ENCODE measurements around the gene TEX29.
A peak's percentile ranks its signal among the peaks of the same experiment; 100 is the strongest.

Gene TEX29

DNA sequence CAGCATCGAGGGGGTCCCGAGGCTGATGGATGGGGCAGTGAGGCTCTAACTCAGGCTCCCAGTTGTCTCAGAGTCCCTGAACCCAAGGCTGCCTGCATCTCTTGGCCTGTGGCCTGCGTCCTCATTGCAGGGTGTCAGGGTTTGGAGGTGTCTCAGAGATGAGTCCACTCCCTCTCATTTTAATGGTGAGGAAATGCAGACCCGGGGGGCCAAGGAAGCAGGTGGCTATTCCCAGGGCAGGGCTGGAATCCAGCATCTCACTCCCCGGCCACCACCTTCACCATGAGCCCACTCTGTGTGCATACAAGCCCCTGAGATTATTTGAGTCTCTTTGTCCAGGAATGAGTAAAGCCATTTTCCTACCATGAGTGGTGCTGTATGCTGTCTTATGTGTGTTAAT lies 21.4 kb downstream of the TEX29 start:
- no peak for DNase-seq (ENCODE audit: low read depth)

DNA sequence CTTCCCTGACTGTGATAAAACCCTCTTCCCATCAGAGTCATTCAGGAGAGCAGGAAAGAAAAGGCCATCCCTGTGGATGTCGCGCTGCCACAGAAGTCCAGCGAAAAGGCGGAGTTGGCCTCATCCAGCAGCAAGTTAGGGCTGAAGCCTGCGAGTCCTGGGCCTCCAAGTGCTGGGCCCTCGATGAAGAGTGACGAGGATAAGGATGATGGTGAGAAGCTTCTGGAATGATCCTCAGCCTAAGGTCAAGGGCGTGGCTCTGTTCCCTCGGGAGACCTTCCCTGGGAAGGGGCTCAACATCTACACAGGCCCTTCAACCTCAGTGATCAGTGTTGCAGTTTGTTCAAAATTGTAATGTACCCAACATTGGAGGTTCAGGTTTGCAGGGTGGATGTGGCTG lies 22.3 kb downstream of the TEX29 start:
- no peak for DNase-seq (ENCODE audit: low read depth)

DNA sequence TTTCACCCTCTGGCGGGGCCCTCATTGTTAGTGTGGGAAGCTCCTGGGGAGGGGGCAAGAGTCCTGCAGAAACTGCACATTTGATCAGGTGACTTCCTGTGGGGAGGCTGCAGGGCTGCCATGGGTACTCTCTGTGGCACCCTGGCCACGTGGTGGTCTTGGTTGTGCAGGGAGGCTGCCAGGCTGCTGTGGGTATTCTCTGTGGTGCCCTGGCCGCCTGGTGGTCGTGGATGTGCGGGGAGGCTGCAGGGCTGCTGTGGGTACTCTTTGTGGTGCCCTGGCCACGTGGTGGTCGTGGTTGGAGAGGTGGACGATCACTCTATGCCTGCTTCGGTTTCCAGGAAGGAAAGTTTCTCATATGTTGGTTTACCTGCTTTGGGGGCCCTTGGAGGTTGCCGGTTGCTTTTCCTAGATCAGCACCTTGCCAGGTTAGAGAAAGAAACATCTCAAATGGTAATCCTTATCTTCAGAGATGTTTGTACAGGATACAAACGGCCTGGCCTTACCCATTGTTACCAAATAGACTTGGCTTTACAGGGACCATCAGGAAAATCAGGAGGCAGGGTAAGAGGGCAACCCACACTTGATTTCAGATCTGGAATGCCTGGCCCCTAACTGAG lies 22.9 kb downstream of the TEX29 start:
- no peak for DNase-seq (ENCODE audit: low read depth)

DNA sequence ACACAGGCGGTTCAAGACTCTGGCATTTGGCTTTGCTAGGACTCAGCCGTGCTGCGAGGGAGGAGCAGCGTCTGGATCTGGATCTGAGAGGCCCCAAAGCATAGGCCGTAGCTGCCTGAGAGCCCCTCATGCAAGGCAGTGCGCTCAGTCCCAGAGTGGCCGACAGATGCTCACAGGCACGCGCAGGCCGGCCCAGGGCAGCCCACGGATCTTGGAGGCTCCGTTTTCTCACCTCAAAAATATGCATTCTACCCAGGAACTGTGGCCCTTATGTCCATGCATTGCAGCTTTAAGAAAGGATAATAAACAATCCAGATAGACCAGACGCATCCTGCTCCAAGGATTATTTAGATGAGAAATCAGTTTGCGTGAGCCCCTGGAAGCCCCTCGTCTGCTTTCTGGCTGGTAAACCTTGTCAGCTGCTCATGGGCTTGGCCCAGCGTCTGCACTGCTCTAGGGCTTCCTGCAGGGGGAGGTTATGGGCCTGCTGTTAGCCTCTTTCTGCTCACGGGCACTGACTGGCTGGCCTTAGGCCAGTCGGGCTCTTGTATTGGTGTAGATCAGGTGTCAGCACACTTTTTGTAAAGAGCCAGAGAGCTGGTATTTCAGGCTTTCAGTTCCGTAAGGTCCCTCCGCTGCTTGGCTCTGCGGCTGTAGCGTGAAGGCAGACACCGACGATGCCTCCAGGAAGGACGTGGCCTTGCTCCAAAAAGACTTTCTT lies 24.2 kb downstream of the TEX29 start:
- peak; percentile 20 for DNase-seq (ENCODE audit: low read depth)

DNA sequence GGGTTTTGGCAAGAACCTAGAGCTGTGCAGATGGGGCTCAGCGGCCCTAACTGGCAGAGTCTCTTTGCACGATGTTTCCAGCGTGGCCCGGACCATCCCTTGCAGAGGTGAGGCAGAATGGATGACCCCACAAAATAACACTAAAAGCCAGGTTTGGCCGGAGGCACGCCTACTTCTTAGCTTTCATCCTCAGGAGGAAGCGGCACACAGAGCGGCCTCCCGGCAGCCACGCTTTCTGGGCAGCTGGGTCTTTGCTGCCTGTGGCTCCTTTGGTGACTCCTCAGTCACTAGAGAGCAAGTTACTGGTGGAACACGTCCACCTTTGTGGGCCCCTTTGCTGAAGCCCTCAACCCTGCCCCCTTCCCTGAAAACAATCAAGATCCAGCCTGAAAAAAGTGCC lies 25.2 kb downstream of the TEX29 start:
- no peak for DNase-seq (ENCODE audit: low read depth)

DNA sequence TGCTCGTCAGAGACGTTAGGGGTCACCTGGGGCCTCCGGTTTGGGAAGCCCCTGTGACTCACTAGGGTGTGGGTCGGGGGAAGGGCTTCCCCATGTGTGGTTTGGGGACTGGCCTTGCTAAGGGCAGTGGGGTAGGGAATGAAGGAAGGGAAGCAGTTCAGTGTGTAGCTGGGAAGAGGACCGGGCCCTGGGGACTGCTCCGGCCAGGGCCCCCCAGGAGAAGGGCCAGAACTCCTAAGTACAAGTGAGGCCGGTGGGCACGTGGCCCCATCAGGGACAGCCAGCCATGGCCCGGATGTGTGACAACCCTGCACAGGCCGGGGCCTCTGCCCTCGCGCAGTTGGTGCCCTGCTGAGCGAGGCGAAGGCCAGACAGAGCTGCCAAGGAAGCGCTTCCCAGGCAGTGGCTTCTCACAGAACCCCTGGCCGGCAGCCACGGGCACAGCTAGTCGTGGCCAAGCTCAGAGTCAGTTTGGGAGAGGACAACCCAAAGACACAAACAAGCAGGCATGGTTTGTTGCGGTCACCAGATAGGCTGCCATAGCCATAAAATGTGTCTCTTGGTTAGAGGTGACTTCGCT lies 25.7 kb downstream of the TEX29 start:
- no peak for DNase-seq (ENCODE audit: low read depth)

DNA sequence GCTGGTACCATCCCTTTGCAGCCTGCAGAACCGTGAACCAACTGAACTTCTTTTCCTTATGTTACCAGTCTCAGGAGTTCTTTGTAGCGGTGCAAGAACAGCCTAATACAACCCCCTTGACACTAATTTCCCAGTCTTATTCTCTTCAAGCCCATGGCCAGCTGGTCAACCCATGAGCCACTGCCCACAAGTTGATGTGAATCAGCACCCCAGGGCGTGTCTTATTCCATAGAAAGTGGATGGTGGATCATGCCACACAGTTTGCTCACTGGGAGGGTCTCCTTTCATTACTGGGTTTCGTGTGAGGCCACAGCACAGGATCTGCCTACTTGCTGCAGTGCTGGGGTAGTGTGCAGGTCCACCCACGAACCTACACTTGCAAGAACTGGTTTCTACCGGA lies 27.0 kb downstream of the TEX29 start:
- no peak for DNase-seq (ENCODE audit: low read depth)

DNA sequence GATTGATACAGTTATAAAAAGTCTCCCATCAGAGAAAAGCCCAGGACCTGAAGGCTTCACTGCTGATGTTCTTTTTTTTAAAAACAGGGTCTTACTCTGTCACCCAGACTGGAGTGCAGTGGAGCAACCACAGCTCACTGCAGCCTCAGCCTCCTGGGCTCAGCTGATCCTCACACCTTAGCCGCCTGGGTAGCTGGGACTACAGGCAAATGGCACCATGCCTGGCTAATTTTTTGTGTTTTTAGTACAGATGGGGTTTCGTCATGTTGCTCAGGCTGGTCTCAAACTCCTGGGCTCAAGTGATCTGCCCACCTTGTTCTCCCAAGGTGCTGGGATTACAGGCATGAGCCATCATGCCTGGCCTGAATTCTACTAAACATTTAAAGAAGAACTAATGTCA lies 33.1 kb downstream of the TEX29 start:
- no peak for DNase-seq (ENCODE audit: low read depth)

DNA sequence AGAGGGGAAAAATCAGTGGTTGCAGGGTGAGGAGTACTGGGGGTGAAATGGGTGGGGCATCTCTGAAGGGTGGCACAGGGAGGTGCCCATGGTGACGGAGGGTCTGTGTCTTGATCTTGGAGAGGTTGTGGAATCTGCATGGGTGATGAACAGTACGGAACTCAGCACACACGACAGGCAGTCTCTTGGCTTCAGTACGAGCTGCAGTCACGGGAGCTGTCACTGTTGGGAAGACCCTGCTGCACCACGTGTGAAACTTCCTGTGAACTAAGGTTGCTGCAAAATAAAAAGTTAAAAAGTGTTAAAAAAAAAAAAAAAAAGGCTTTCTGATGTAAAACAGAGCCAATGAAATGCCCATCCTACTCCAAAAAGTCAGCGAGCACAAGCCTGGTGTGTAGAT lies 34.3 kb downstream of the TEX29 start:
- DNase-seq (ENCODE audit: low read depth), result no peak

DNA sequence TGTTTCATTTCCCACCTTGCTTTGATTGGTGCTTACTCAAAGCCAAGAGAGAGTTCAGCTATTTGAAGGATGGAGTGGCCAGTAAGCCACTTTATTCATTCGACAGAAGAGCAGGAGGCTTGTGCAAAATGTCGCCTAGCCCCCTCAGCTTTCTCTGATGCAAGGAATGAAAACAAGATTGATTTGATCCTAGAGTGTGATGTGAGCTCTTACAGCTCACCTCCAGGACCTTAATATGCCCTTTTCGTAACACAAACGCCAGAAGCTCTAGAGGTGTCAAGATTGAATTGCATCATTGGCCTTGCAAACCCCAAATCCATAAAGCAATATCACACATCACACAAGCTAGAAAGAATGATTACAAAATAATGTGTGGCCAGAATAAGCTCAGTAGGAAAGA lies 36.4 kb downstream of the TEX29 start:
- no peak for DNase-seq (ENCODE audit: low read depth)

DNA sequence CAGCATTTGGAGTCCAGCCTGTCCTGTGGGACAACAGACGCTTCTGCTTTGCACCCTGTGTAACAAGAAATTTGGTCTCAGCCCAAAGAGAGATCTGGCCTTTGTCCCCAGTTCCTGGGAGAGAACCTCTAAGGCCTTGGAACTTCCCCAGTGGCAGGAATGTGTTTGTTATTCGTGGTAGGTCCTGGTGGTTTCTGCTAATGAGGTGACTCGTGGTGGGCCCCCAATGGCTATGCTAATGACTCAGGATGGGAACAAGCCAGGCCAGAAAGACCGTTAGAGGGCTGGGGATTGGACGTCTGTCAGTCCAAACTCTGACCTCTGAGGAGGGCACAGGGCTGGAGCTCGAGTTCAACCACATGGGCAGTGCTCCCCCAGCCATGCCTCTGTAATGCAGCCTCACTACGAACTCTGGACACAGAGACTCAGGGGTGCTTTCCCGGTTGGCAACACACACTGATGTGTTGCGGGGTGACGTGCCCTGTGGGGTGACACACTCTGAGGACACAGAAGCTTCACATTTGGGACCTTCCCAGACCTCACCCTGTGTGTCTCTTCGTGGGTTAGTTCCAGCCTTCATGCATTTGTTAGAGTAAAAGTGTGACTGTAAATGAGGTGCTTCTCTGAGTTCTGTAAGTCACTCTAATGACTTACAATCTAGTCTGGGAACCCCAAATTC lies 38.9 kb downstream of the TEX29 start:
- no peak for DNase-seq (ENCODE audit: low read depth)

DNA sequence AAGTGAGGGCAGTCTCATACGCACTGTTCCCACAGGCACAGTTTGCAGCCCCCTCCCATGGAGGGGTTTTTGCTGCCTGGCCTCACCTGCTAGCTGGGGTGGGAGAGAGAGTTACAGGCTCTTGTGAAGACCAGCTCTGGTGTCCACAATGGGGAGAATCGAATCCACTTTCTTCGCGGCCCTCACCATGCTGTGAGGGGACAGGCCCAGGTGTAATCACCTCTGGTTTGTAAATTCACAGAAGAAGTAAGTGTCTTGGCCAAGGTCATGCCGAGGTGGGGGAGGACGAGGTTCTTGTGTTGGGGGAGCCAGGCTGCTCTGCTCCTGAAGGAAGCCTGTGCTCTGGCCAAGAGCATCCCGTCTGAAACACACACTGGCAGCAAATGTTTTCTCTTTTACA lies 39.5 kb downstream of the TEX29 start:
- DNase-seq (ENCODE audit: low read depth), result no peak

DNA sequence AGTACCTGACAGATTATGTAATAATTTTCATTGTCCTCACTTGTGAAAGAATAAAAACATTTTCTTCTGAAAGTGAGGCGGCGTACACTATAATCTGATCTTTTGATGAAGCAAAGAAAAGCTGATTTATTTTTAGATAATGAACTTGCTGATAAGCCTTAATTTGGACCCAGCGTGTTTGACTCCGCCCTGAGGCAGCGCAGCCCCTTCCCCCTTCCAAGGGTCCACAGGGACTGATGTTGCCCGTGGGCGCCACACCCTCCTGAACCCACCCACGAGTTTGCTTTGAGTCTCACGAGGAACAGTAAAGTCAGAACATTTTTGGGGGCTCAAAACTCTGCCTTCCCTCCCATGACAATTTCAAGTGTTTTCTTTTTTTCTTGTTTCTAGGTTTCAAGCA lies 40.0 kb downstream of the TEX29 start:
- DNase-seq (ENCODE audit: low read depth), result no peak

DNA sequence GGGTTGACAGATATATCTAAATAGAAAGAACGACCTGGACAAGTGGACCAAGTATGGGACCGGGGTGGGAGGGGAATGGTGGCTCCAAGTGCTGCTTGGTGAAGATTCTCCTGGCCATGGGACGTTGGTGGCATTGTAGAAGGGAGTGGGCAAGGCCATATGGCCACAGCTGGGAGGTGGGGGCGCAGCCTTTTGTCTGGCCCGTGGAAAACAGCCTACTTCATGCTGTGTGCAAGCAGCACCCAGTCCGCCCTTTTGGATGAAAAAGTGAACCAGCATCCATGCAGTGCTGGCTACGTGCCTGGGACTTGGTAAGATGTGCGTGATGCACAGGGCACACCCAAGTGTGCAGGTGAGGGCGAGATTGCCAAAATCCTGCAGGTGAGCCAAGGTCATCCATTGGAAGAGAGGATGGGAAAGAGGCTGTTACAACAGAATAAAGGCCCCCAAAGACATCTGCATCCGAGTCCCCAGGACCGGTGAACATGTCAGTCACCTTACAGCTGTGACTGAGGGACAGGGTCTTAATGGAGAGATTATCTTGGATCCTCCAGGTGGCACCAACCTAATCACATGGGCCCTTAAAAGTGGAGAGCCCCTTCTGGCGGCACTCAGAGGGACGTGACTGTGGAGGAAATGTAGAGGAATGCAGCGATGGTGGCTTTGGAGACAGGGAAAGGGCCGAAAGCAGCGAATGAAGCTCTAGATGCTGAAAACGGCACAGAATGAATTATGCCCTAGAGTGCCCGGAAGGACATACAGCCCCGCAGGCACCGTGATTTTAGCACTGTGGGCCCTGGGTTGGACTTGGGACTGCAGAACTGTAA lies 40.8 kb downstream of the TEX29 start:
- no peak for DNase-seq (ENCODE audit: low read depth)

DNA sequence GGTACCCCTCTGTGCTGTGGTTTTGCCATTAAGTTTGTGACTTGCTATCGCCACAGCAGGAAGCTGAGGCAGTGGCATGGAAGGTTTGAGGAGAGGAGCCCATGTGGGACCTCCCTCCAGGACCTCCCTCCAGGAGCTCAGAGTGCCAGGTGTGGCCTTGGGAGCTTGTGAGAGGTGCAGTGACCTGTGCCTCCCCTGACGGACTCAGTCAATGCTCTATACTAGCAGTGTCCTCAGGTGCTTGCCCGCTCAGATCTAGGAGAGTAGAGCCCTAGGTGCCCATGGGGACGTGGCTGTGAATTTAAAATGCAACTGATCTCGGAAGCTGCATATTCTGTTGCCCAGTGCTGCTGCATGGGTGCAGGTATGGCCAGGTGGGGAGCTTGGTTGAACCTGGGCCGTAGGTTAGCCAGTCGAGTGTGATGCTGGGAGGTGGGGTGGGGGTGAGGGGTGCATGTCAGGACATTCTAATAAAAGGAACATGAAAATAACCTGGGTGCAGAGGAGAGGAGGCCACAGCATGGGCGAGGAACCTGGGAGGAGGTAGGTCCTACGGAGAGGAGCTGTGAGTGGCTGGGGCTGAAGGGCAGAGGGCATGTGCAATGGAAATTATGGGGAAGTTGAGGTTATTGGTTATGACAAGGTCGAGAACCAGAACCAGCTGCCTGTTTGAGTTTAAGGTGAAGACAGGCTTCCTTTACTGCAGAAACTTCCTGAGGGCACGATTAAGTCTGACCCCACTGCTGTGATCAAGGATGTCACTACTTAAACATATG lies 41.6 kb downstream of the TEX29 start:
- DNase-seq (ENCODE audit: low read depth), result no peak

DNA sequence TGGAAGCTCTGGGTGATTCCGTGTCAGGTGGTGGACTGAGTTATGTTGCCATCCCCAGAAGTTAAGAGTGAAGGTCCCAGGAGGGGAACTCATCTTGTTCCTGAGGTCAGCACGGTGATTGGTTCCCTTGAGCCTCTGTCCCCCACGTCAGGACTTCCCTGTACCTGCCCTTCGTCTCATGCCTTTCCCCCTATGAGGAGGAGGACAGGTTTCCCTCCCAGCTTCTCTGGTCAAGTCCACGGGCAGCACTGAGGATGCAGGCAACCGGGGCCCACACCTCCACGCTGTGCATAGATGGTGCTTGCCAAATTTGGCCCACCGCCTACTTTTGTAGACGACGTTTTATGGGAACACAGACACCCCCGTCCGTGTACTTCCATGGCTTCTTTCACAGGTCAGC lies 42.7 kb downstream of the TEX29 start:
- no peak for DNase-seq (ENCODE audit: low read depth)

DNA sequence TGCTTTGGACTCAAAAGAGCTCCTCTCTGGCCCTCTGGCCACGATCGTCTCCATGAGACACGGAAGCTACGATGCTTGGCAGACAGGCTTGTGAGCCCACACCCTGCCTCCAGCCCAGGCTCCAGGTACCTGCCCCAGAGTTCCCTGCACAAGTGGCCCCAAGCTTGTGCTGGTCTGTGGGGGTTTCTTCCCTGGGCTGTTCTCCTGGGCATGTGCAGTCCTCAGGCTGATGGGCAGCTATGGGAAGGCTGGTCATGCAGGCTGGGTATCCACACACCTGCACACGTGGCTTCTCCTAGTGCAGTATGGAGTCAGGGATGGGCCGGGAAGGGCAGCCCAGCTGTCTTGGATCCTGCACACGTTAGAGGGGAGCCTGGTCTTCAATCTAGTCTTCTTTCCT lies 43.1 kb downstream of the TEX29 start:
- no peak for DNase-seq (ENCODE audit: low read depth)

DNA sequence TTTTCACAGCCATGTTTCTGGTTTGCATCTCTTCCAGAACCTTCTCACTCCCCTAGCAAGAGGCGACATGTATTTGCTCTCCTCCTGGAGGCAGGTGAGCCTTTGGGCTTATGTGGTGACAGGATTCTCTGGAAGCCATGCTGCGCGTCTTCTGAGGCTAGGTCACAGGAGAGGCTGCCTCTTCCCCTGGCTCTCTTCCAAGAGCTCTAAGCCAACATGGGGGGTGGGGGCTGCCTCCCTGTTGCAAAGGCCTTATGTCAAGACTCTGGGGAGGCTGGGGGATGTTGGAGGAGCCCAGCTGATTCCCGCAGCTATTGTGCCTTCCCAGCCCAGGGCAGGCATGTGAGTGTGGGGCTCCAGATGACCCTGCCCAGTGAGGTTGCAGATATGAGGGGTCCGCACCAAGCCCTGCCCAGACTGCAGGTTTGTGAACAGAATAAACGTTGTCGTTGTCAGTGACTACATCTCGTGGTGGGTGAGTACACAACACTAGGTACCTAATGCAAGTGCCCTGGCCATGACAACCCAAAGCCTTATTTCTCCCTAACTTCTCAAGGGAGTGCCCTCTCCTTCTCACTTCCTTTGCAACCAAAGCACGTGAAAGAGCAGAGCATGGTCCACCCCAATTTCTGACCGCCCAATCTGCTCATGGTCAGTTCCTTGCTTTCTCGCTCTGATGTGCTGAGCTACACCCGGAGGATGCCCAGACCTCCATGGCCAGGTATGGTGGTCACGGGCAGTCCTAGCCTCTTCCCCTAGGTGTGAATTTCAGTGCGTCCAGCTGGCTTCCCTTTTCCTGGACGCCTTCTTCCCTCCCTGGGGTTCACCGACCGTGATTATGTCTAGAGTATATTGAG lies 44.9 kb downstream of the TEX29 start:
- no peak for DNase-seq (ENCODE audit: low read depth)

DNA sequence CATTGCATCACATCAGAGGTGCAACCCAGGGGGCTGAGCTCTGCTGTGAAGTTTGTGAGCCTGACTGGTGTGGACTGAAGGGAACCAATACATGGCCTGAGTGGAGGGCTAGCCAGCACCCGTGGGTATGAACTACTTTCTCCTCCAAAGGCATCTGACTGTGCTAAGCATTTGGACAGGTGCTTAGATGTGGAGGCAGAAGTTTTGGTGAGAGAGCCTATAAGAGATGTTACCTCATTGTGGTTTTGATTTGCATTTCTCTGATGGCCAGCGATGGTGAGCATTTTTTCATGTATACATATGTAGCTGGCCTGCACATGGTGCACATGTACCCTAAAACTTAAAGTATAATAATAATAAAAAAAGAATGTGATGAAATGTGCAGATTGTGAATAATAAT lies 46.9 kb downstream of the TEX29 start:
- no peak for DNase-seq (ENCODE audit: low read depth)

DNA sequence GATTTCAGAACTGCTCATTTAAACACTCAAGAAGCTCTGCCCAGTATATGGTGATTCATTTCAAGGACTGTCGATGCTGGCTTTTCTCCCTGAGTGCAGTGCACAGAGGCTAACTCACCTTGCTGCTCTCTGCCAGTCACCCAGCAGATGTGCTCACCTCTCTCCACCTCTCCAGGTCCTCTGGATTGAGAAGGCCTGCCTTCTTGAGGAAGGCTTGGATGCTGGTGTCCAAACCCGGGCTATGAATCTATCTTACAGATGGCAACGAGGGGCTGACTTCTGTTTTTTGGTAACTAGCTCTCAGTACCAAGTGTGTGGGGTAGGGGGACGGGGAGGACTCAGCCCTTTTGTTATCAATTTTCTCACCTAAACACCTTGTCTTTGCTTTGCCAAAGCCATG lies 47.6 kb downstream of the TEX29 start:
- DNase-seq (ENCODE audit: low read depth), result no peak

DNA sequence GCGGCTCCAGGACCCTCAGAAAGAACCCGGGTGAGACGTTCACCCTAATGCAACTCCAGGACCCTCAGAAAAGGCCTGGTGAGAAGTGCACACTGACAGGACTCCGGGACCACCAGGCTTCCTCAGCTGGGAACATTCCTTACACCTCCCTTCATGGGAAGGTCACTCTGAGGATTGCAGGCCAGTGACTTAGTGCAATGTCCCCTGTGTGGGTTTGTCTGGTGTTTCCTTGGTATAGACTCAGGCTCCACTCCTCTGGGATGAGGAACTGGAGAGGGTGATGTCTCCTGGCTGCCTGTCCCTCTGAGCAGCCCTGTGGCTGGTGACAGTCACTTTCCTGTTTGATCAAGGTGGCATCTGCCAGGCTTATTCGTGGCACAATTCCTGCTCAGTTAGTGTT lies 49.7 kb downstream of the TEX29 start:
- DNase-seq (ENCODE audit: low read depth), result no peak
